H1 (cell line): ENCODE data around the gene ARHGEF40.

Experiments used
- SP1 ChIP-seq: IDR thresholded peaks from 2 replicates; pipeline ENCODE4 v1.6.1; 2011; ENCODE audit warnings: low read depth, low read length
- TF ChIP-seq, protein P1 (sequence below), 3 experiments: IDR thresholded peaks; 1 replicate in 2 of 3; 2 replicates in 1 of 3; pipeline versions ENCODE4 v1.5.1 to v1.6.1; 2011; ENCODE audit warnings: low read length in 3 of 3, mild to moderate bottlenecking in 3 of 3, inconsistent platforms in 2 of 3, low read depth in 1 of 3, moderate library complexity in 1 of 3; ENCODE audit not compliant: insufficient read depth in 1 of 3; ENCODE audit errors: control extremely low read depth in 1 of 3

DNA sequence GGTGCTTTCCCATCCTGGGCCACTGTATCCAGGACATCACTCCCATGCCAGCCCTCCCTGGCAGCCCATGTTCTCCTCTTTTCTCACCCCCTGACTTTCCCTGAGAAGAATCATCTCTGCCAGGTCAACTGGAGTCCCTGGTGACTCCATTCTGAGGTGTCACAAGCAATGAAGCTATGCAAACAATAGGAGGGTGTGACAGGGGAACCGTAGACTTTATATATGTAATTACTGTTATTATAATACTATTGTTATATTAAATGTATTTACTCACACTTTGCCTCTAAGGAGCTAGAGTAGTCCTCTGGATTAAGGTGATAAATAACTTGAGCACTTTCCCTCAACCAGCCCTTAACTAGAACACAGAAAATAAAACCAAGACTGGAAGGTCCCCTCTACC is 19.2 kb downstream of the ARHGEF40 start:
- TF ChIP-seq, protein P1, sequence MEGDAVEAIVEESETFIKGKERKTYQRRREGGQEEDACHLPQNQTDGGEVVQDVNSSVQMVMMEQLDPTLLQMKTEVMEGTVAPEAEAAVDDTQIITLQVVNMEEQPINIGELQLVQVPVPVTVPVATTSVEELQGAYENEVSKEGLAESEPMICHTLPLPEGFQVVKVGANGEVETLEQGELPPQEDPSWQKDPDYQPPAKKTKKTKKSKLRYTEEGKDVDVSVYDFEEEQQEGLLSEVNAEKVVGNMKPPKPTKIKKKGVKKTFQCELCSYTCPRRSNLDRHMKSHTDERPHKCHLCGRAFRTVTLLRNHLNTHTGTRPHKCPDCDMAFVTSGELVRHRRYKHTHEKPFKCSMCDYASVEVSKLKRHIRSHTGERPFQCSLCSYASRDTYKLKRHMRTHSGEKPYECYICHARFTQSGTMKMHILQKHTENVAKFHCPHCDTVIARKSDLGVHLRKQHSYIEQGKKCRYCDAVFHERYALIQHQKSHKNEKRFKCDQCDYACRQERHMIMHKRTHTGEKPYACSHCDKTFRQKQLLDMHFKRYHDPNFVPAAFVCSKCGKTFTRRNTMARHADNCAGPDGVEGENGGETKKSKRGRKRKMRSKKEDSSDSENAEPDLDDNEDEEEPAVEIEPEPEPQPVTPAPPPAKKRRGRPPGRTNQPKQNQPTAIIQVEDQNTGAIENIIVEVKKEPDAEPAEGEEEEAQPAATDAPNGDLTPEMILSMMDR (IDR thresholded peaks at IDR 0.05; ENCODE audit: control extremely low read depth in 1 of 3, insufficient read depth in 1 of 3, low read depth in 1 of 3, low read length in 3 of 3) = no peak
- TF ChIP-seq SP1 = no peak
